GM12878 (cell line): ENCODE results near the gene ETNK2.

ENCODE experiments used
- BCL3 ChIP-seq: IDR thresholded peaks from 2 replicates; pipeline ENCODE4 v1.6.1; 2011; ENCODE audit warnings: borderline replicate concordance, low read depth, mild to moderate bottlenecking, moderate library complexity, low read length; ENCODE audit not compliant: insufficient read depth, poor library complexity, severe bottlenecking
- HDGF ChIP-seq: fragments of 450-650 bp; IDR thresholded peaks from 2 replicates; pipeline ENCODE4 v1.6.1; 2016; ENCODE audit warnings: antibody characterized with exemption
- NFYB ChIP-seq: IDR thresholded peaks from 2 replicates; pipeline ENCODE4 v1.6.1; 2011; ENCODE audit warnings: low read depth, mild to moderate bottlenecking, low read length, improper control_type of control experiment, moderate library complexity; ENCODE audit not compliant: insufficient read depth
- ZBTB40 ChIP-seq: fragments of 450-650 bp; IDR thresholded peaks from 2 replicates; pipeline ENCODE4 v1.6.1; 2016; ENCODE audit warnings: mild to moderate bottlenecking, moderate library complexity, borderline replicate concordance

- TF ChIP-seq NFYB (no peak), ZBTB40 (no peak), BCL3 (no peak), HDGF (no peak)
These were observed 19.1 kb downstream of the ETNK2 start for GRCh38 chr1:204132718-204133117.
